GM18861 (cell line): ENCODE results near the gene CXCL17.

Experiments
- ATAC-seq: cut with Tn5 transposase; IDR thresholded peaks from one replicate; pipeline ENCODE4 v1.9.1; 2021; ENCODE audit not compliant: unreplicated experiment

Gene CXCL17

DNA sequence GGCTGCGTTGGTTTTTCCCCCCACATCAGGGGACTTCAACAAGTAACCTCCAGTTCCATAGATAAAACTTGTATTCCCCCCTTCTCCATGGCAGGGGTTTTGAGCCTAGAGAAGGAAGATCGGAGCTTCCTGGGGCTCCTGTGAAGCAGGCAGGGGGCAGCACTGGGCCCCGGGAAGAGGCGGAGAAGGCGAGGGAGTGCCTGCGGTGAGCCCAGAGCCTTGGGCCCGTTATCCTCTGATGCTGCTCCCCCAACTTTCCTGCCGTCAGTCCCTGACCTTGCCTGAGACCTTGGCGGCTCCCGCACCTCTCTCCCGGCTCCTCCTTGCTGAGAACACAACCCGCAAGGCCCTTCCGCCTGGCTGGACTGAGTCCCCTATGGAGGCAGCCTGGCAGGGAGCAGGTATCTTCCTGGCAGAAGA, 18.0 kb downstream of the CXCL17 start:
- ATAC-seq, result no peak

DNA sequence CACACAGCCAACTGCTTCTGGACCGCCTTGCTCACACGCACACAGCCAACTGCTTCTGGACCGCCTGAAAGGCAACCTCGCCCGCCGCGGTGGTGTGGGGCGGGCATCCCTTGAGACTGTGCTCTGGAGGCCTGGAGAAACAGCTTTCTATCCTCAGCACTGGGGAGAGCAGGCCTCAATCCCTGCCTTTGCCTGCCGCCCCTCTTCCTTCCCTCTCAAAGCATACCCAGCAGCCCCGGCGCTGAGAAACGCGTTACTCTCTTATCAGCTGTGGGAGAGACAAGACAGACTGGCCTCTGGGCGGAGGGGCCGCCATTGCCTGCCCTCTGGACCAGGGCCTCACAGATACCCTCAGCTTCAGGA, 18.4 kb downstream of the CXCL17 start:
- ATAC-seq, result no peak

GRCh38 chr19:42423462-42424344, 19.0 kb downstream of the CXCL17 start:
- peak; percentile 76 for ATAC-seq

GRCh38 chr19:42422901-42423461, 19.8 kb downstream of the CXCL17 start:
- peak; percentile 28 for ATAC-seq

GRCh38 chr19:42422092-42422900, 20.4 kb downstream of the CXCL17 start:
- no peak for ATAC-seq

GRCh38 chr19:42421591-42422031, 21.1 kb downstream of the CXCL17 start:
- no peak for ATAC-seq

DNA sequence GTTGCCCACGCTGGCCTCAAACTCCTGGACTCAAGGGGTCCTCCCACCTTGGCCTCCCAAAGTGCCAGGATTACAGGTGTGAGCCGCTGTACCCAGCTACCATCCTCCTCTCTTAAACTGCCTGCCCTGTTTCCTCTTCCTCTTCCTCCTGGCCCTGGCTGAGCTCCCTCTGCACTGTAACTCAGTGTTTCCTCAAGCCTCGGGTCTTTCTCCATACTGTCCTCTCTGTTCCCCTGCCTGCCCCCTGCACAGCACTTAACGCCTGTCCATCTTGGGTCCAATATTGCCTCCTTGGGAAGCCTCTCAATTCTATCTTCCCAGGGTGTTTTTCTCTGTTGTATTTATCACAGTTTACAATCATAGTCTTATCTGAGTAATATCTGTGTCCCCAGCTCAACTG, 21.6 kb downstream of the CXCL17 start:
- no peak for ATAC-seq

DNA sequence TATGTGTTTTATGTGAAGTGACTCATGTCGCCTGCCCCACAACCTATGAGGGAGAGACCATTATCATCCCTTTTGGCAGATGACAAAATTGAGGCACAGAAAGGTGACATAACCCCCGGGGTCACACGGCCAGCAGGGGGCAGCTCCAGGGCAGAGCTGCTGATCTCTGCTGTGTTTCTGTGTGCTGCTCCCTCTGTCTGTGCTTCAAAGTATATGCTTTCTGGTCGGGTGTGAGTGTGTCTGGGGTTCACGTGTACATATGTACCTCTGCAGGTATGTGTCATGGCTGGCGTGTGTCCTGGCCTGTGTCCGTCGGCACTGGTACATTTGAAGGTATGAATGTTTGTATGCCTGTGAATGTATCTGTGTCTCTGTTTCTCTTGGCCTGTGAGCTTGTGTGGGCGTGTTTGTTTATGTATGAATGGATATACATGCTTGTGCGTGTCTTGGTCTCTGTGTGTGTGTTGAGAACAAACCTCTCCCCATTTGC, 22.6 kb downstream of the CXCL17 start:
- peak; percentile 44 for ATAC-seq

- ATAC-seq, result no peak
Measured at GRCh38 chr19:42419309-42419708, 23.4 kb downstream of the CXCL17 start.

DNA sequence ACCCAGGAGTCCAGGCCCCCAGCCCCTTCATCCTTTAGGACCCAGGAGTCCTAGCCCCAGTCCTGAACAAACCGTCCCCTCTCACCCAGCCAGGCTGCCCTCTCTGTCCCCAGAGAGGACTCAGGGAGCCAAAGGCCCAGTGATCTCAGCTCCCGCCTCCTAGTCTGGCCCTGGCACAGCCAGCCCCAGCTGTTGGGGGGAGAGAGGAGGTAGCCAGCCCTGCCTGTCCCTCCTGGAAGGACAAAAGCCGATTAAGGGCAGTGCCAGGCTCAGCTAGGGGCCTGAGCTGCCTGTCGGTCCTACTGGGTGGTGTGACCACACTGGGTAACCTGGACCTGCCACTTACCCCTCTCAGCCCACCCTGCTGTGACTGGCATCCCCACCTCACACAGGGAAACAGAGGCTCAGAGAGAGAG, 30.1 kb downstream of the CXCL17 start:
- no peak for ATAC-seq

DNA sequence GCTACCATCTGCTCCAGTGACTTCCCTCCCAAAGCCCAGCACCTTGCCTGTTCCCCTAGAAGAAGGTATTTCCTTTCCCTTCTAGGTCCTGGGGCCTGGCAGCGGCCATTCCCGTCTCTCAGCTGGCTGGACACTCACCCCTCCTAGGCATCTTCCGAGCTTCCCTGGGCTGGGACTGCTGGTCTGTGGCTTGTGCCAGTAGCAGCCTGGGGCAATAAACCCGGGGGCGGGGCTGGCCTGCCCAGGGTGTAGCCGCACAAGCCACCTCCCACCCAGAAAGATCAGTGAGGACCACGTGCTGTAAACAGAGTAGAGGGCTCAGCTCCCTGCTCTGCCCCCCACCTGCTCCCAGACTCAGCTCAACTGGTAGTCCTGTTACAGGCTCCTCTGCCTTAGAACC, 30.5 kb downstream of the CXCL17 start:
- no peak for ATAC-seq

- ATAC-seq, result no peak
Measured at GRCh38 chr19:42411581-42412178, 31.1 kb downstream of the CXCL17 start.

DNA sequence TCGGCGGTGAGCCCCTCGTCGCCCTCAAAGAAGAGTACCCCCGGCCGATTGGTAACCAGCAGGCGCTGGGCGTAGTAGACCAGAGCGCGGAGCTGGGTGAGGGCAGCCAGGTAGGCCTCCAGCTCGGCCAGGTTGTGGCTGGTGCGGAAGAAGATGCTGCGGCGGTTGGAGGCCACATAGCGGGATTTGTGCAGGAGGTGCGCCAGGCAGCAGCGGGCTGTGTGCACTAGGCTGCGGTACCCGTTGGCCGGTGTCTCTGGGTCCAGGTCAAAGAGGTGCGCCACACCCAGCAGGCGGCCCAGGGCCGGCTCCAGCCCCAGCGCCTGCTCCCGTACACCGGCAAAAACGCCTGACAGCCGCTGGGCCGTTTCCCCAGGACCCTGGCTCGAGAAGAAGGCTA, 32.4 kb downstream of the CXCL17 start:
- no peak for ATAC-seq

DNA sequence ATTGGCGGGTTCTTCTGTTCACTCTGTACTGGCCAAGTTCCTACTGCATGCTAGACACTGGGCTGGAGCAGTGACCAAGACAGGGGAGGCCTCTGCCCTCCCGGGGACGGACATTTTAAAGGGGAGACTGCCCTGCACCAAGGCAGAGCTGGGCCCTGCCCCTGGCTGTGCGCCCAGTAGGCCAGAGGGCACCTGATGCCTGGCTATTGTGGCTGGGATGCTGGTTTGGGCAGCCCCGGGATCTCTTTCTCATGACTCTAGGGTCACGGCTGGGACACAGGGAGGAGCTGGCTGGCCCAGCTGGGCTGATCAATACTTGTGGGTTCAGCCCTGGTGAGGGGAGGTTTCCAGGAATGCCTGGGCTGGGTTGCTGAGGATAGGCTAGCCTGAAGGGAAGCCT, 33.3 kb downstream of the CXCL17 start:
- ATAC-seq, result no peak

GRCh38 chr19:42407816-42408175, 35.0 kb downstream of the CXCL17 start:
- ATAC-seq, result no peak

- no peak for ATAC-seq
Measured at GRCh38 chr19:42407085-42407815, 35.5 kb downstream of the CXCL17 start.

GRCh38 chr19:42406111-42406510, 36.6 kb downstream of the CXCL17 start:
- no peak for ATAC-seq

DNA sequence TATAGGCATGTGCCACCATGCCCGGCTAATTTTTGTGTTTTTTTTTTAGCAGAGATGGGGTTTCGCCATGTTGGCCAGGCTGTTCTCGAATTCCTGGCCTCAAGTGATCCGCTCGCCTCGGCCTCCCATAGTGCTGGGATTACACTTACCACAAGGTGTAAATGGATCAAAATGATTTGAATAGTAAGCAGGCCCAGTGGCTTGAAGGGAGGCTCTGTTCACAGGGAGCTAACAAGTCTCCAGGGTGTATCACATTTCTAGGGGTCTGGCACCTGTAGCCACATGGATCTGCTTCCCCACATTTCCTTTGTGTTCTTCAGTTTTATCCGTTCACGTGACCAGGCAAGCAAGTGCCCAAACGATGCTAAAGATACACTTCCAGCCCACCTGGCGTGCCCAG, 39.2 kb downstream of the CXCL17 start:
- no peak for ATAC-seq

DNA sequence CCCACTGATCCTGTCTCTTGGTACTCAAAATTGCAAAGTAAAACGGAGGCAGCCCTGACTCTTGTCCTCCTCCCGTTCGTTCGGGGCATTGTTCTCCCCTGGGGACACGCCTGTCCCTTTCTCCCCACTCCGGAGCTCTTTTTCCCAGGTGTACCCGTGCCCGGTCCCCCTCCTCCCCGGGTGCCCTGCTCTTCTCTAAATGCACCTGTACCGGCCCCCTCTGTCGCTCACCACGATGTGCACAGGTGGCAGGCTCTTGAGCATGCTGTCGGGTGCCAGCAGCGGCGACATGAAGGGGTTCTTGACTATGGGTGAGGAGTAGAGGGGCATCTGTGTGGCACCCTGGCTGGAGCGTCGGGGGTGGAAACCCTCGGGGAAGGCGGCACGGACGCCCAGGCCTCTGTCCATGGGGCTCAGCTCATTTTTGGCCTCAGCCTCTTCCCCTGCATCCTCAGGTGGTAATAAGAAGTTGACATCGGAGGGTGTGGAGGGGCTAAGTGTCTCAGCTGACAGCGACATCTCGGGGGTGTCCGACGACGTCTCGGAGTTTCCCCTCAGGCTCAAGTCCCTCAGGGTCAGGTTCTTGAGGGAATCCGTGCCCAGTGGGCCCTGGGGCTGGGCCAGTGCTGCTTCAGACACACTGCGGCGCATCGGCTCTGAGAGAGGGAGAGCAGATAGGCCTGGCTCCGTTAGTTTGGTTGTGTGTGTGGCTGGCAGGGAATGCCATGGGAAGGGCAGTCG, 40.2 kb downstream of the CXCL17 start:
- no peak for ATAC-seq
